Vein endothelial cell (primary cell): ENCODE measurements around the gene PCMT1. TPM values are rescaled to one million over a fixed set of nuclear protein-coding genes. Genes with fewer than 3 reads are reported as not detected.

Experiments used
- total RNA-seq: library from RNA; depleted of rRNA; stranded (reverse); fragments of >200 nt; gene quantifications from 2 replicates; pipeline ENCODE4 v1.2.3, GENCODE V29; 2012

Gene PCMT1
- total RNA-seq: 128 and 154 TPM in 2 replicates

DNA sequence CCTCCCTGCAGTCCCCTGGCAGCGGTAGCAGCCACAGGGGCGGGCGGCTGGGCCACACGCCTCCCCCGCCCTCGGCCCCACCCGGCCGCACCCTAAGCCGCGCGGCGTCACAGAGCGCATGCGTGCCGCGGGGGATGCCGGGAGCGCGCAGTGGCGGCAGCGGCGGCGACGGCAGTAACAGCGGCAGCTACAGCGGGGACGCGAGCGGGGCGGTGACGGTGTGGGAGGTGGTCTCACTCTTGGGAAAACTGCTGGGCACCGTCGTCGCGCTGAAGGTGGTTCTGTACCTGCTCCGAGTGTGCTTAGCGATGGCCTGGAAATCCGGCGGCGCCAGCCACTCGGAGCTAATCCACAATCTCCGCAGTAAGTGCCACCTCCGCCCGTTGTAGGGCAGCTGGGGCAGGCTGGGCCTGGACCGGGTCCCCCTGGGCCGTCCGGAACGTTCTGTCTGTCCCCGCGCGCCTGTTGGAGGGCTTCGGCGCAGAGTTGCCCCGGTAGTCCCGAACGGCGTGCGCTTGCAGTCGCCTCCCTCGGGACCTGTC is at the start of gene PCMT1:
TSS of gene PCMT1 (plus strand) at position 148 of the 542 bp plus-strand sequence. CDS start at position 309, 161 bp downstream.

DNA sequence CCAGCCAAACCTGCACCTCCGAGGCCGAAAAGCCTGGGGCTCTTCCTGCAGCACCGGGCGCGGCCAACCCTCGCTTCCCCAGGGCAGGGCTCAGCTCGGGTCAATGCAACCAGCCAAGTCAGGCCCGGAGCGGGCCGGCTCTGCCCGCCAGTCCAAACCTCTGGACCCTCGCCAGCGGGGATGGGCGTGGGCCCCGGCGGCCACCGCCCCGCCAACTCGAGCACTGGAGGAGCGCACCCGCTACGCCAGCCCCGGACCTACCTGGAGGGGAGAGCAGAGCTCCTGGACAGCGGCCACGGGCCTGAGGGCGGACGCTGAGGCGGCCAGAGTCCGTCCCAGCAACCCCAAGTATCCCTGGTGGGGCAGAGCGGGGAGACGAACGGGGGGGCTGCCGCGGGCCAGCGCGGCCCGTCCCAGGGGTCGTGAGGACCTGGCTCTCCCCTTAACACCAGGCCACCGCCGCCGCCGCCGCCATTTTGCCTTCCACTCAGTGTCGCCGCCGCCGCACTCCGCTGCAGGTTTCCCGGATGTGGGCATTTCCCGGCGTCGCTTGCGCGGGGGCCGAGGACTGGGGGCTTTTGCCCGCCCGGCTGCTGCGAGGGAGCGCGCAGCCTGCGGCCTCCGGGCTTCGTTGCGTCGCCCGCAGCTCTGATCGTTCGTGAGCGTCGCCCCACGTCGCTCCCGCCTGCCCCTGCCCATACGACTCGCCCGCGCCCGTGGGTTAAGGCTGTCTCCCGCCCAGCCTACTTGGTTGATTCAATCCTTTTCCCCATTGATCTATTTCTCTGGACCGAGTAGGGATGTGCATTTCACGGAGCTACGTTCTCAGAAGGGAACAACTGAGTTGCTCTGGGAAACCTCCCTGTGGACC is 31.7 kb upstream of the PCMT1 start, which contains the start of gene LATS1:
TSS of gene LATS1 (minus strand) at position 514 of the 871 bp plus-strand sequence. CDS start 15,975 bp downstream, outside the sequence.

DNA sequence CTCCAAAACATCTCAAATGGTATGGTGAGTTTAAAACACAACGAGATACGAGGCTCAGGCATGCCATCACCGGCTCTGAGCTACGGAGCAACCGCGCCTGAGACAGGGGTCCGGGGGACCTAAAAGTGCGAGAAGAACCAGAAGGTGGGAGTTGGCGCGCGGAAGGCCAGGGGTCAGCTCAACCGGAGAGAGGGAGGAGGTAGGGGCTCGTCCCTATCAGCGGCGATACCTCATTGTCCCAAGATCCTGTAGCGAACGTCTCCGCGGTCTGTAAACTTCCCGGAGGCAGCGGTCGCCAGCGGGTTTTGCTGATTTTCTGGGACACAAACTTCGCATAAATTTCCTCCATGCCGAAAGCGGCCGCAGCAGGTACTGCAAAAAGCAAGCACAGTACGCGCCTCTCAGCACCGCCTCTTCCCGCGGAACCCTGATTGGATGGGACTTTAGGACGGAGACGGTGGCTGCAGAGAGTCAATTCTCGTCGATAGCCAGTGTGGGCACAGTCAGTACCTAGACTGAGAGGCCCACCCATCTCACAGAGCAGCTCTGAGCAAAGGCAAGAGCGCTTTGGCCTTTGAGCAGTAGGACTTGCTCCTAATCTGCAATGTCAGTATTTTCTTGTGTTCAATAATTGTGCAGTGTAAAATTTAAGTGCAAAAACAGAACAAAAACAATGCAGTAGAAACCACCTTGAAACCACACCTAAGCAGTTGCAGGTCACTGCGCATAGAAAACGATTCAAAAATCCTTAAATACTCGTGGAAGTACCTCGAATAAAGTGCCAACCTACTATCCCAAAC is 3.2 kb upstream of the PCMT1 start, which contains the start of gene NUP43:
TSS of gene NUP43 (minus strand) at position 383 of the 800 bp plus-strand sequence. CDS start at position 349, 34 bp downstream.

Other genes starting within 250 kb of the PCMT1 start
- gene PPIL4, start 203.7 kb upstream of the PCMT1 start, total RNA-seq: 27.1 and 32.8 TPM in 2 replicates
- 40.8 and 48.0 TPM in 2 replicates for gene GINM1, start 183.4 kb upstream of the PCMT1 start, total RNA-seq
- 16.3 and 27.7 TPM in 2 replicates for gene KATNA1, start 101.0 kb upstream of the PCMT1 start, total RNA-seq
- gene LATS1, start 31.6 kb upstream of the PCMT1 start, total RNA-seq: 26.8 and 27.4 TPM in 2 replicates
- gene NUP43, start 3.2 kb upstream of the PCMT1 start, total RNA-seq: 31.0 and 54.1 TPM in 2 replicates
- 13.7 and 20.3 TPM in 2 replicates for gene LRP11, start 114.6 kb downstream of the PCMT1 start, total RNA-seq
- 0.29 and 0.33 TPM in 2 replicates for gene RAET1E, start 148.4 kb downstream of the PCMT1 start, total RNA-seq
- 0.29 and 0.33 TPM in 2 replicates for gene RAET1G, start 173.4 kb downstream of the PCMT1 start, total RNA-seq
- 6.2 and 8.0 TPM in 2 replicates for gene ULBP2, start 192.3 kb downstream of the PCMT1 start, total RNA-seq
- 0.57 and 0.65 TPM in 2 replicates for gene ULBP1, start 214.2 kb downstream of the PCMT1 start, total RNA-seq